CD4-positive, alpha-beta T cell treated with Interleukin-4 for 4 hours (primary cell): Measurements from ENCODE around the gene FFAR4.

Experiments
- DNase-seq: peaks from one replicate; pipeline ENCODE4 v3.0.0-alpha.2; 2020

FFAR4 gene

GRCh38 chr10:93601146-93601773, 34.8 kb downstream of the FFAR4 start, which contains the start of gene RBP4:
Gene RBP4 (minus strand): TSS chr10:93601235. CDS start chr10:93601028, 207 bp downstream.
- no peak for DNase-seq

GRCh38 chr10:93601774-93602162, 35.3 kb downstream of the FFAR4 start:
- DNase-seq = no peak

GRCh38 chr10:93603023-93603422, 36.6 kb downstream of the FFAR4 start:
- DNase-seq = no peak

GRCh38 chr10:93604146-93604545, 37.7 kb downstream of the FFAR4 start:
- no peak for DNase-seq

- DNase-seq = no peak
These were observed 42.0 kb downstream of the FFAR4 start for GRCh38 chr10:93608421-93608820.

- DNase-seq = no peak
These were observed 45.8 kb downstream of the FFAR4 start, which contains the start of gene PDE6C for GRCh38 chr10:93612311-93612710. Gene PDE6C (plus strand): TSS chr10:93612537. CDS start chr10:93612726, 189 bp downstream.

- no peak for DNase-seq
These were observed 46.7 kb downstream of the FFAR4 start for GRCh38 chr10:93613126-93613525.

- DNase-seq = no peak
These were observed 47.8 kb downstream of the FFAR4 start for GRCh38 chr10:93614101-93614825.

- no peak for DNase-seq
These were observed 49.2 kb downstream of the FFAR4 start for GRCh38 chr10:93615576-93616235.

GRCh38 chr10:93620925-93621324, 54.5 kb downstream of the FFAR4 start:
- DNase-seq = no peak

- no peak for DNase-seq
These were observed 56.5 kb downstream of the FFAR4 start for GRCh38 chr10:93622942-93623341.

- no peak for DNase-seq
These were observed 62.4 kb downstream of the FFAR4 start for GRCh38 chr10:93628858-93629257.

GRCh38 chr10:93629647-93630305, 63.3 kb downstream of the FFAR4 start:
- no peak for DNase-seq

GRCh38 chr10:93630625-93631557, 64.4 kb downstream of the FFAR4 start:
- no peak for DNase-seq
